HG03457 (cell line): ENCODE data around the gene ATP23.

Source experiments
- ATAC-seq: cut with Tn5 transposase; IDR thresholded peaks from one replicate; pipeline ENCODE4 v1.9.1; 2021; ENCODE audit warnings: moderate number of reproducible peaks; ENCODE audit not compliant: unreplicated experiment

ATP23 gene

GRCh38 chr12:57941165-57941894, at the start of gene ATP23:
ATP23 (plus strand) TSS chr12:57941567; CDS start chr12:57941702, 135 bp downstream.
- ATAC-seq = peak; percentile 80

DNA sequence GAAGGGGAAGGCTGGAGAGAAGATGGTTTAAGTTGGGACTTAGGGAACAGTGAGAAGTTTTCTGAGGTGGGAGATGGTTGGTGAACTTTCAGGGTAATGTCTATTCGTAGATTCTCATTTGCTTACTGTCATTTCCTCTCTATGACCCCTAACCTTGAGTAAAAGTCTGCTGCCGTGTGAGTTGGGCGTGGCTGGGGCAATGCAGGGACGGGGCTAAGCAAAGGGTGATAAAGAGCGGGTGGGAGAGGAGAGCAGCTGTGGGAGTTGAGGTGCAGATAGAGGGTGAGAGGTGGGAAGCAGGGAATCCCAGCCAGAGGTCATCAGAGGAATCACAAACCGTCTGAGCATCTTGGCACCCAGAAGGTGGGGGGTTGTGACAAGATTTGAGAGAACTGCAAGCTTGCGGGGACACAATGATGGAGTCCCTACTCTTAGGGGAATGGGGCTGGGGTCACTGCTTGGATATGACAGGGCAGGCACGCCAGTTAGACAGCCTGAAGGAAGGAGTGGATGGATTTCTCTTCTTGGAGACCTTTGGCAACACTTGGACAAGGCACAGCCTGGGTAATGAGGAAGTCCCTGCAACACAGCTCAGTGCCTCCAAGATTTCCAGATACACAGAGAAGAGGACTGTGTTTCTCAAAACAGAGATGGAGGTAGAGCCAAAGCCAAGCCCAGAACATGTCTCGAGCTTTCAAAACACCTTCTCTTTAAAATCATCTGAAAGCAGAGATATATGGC, 49.0 kb upstream of the ATP23 start:
- ATAC-seq = no peak

DNA sequence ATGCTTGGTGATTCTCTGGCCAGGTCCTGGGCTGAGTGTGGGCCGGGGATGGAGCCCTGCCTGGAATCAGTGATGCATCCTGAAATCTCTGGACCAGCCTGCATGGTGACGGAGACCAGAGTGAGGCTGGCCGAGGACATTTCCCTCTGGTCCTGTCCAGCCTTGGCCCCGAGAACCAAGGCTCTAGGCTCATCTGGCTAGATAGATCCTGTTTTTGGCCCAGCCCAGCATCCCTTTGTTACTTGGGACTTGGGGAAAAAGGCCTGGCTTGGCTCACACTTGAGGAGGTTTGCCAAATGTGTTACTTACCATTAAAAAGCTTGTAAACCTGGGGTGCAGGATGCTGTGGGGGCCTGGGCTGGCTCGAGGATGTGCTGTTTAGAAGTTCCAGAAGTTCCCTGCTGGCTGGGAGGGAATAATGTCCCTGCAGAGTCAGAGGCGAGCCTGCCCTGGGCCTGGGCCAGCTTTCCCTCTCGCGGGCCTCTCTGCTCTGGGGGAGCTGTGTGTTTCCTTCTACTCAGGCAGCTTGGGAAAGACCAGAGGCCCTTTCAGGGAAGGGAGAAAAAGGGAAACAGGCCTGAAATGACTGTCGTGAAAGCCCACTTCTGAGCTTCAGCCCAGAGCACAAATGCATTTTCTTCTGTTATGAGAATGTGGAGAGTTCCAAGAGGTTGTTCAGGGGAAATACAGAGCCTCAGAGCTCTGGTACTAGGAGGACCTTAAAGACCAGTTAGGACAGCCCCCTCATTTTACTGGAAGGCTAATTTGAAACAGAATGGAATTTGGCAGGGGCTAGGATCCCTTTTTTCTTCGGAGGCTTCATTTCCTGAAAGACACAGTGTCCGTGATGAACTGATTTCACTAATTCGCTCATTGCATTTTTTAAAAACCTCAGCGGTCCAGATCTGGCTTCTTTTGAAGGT, 47.7 kb upstream of the ATP23 start:
- ATAC-seq = no peak

GRCh38 chr12:57894399-57895292, 46.7 kb upstream of the ATP23 start:
- ATAC-seq = no peak

DNA sequence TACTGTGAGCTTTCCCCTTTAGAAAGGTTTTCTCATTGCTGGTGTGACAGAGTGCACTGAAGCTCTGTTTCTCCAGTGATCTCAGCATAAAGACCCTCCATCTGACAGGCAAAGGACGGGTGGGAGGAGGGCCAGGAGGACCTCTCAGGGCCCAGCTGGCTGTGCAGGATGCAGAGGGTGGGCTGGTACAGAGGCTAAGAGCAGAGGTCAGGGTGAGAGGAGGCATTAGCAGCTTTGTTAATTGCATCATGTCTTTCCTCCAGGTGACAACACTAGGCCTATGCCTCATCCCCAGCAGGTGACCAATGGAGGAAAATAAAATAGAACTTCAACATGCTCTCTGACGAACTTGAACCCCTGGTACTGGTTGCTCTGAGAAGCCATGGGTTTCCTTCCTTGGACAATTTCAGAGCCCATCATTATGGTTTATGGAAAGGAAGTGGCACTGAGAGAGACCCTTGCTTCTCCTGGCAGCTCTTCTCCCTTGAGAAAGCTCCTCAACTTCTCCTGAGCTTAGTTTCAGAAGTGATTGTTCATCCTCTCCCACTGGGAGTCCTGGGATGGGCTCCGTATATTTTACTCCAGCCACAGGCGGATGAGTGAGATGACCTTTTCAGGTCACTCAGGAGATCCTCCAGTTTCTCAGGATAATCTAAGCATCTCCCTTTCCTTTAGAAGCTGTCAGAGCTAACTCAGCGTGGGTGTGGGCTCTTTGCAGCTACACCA, 45.8 kb upstream of the ATP23 start:
- ATAC-seq = no peak

DNA sequence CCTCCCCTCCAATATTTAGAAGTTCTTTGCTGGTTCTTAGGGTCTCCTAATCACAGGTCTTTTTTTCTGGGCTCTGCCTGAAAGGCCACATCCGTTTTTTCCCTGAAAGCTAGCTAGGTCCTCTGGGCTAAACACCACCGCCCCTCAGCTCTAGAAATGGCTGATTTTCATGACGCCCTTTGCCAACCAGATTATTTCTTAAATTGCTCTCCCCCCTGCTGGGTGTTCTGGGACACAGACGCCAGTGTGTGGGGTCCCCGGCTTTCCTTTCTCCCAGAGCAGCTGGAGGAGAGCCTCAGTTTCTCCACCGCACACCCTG, 45.3 kb upstream of the ATP23 start:
- no peak for ATAC-seq

DNA sequence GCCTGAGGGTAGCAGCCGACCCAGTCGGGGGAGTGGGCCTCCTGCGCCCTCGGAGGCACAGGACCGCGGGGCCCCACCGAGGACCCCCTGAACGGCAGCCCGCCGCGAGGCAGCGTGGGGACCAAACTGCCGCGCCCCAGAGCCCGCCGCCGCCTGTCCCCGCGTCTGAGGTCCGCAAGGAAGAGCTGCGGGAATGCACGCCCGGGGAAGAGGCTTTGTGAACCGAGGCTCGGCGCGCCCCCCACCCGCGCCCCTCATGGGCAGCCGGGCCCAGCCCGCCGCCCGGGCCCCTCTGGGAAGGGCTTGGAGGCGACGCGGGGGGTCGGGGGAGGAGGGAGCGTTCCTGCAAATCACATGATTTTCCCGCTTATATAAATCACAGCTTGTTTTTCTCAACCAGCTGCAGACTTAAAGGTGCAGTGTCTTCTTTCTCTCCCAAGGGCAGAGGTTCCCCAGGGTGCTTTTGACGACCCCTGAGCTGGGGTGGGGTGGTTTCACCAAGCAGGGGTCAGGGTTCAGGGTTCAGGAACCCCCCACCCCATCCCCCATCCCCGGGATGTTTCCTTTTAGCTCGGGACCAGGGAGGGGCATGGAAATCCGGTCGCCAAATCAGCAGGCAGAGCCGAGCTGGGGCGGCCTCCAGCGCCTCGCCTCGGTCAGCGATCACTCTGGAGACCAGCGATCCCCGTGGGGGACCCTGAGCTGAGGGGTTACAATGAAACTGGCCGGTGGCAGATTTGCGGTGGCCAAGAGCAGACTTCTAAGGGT, 44.7 kb upstream of the ATP23 start:
- no peak for ATAC-seq

- ATAC-seq = no peak
These were observed 43.9 kb upstream of the ATP23 start for GRCh38 chr12:57897286-57897974.

DNA sequence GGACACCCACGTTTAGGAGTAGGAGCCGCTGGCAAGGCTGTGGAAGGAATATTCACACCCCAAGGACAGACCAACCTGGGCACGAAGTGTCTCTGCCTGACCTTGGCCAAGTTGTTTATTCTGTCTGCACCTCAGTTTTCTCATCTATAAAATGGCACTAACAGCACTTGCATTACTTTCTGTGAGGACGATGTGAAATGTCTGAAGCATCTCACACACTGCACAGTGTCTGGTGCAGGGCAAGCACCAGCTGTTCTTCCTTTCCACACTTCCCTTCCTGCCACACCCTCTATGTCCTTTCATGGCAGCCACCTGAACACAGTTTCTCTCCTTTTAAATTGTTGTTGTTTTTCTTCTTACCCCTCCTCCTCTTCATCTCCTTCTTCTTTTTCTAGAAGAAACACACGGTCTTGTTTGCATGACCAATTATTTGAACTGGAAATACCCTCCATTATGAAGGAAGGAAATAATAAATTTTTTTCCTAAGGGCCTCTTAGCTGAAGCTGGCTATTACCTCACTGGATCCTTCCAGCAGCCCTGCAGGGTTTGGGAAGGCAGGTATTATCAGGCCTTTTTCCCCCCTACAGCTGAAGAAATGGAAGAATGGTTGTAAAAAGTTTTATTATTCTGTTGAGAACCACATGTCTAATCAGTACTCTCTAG, 42.9 kb upstream of the ATP23 start:
- ATAC-seq = peak; percentile 25

DNA sequence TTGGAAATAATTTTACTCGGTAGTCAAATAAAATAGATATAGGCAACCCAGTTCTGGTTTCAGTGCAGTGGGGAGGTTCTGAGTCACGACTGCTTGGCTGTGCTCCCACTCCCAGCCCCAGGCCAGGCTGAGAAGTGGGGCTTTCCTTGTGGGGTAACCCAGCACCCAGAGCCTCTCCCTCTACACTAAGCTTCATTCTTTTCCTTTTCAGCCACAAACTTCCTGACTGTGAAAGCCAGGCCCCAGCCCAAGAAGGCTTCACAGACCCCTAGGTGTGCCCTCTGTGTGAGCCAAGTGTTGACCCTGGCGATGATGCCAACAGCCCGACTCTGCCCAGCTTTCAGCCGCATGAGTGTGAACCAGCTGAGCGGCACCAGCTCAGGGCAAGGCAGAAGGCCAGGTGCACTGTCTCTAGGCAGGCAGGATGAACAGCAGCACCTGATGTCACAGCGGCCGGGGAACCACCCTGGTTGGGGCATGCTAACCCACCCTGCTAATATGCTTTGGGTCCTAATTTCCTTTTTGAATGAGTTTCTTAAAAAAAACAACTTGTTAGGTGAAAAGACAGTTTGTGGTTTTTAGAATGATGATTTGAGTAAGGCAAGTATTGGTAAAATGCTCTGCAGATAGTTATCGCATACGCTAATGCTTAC, 42.2 kb upstream of the ATP23 start:
- ATAC-seq = peak; percentile 77

DNA sequence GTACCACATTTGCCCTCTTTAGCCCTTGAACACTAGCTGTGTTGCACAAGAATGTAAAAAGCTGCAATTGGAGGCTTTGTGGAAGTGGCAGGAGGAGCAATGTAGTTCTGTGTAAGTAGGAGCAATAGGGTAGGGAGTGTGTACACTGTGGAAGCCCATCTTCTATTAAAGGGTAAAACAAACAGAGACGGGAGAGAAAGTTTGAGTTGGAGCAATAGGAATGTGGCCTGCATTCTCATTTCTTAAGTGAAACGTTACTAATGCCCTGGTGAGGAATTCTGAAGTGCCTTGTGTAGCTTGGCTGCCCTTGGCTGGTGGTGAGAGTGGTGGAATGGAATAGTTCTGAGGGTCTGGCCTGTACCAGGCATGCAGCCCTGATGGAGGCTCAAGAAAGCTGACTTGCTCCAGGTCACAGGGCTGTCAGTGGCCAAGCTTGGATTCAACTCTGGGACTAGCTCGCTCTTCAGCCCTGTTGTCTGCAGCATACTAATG, 38.8 kb upstream of the ATP23 start:
- no peak for ATAC-seq

GRCh38 chr12:57904426-57904825, 36.9 kb upstream of the ATP23 start:
- ATAC-seq = no peak

DNA sequence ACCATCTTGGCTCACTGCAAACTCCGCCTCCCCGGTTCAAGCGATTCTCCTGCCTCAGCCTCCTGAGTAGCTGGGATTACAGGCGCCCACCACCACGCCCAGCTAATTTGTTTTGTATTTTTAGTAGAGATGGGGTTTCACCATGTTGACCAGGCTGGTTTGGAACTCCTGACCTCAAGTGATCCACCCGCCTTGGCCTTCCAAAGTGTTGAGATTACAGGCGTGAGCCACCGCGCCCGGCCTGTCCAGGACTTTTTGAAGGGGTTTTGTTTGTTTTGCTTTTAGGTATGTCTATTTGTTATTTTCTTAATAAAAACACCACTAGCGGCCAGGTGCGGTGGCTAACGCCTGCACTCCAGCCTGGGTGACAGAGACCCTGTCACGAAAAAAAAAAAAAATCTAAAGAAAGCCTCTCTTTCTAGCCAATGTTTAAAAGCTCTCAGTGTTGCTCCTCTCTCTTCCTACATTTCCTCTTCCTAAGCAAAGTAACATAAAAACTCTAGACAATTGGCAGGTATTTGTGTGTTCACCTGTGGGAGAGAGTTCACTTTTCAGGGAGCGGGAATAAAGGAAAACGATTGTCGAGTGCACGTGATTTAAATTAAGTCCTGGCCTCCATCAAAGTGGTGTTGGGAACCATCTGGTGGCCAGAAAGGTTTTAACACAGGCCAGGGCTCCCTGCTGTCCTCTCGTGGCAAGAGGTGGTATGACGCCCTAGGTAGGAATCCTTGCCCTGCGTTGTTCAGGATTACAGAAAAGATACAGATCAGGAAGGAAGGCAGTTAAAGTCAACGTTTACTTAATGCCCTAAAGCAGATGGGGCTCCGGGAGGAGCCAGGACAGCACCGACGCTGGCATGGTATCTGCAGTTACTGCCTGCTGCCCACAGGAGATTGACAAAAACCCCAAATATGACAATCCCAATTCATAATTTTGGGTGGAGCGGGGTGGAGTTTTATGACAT, 36.2 kb upstream of the ATP23 start:
- ATAC-seq = peak; percentile 78

GRCh38 chr12:57905812-57906475, 35.4 kb upstream of the ATP23 start:
- ATAC-seq = no peak

DNA sequence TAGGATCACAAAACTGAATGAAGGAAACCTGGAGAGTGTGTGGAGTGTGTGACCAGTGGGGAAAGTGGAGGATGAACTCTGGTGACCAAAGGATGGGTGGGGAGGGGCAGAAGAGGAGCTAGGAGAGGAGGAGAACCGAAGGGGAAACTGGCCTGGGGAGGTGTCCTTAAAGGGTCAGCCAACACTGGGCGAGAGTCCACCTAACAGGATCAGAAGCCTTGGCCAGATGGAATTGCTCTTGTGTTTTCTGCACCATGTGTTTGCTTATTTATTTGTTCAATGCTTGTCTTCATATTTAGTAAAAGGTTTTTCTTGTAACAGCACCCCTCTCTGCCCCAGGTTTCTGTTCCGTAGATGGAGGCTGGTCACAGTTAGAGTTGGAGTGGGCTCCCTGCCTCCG, 34.5 kb upstream of the ATP23 start:
- ATAC-seq = no peak

DNA sequence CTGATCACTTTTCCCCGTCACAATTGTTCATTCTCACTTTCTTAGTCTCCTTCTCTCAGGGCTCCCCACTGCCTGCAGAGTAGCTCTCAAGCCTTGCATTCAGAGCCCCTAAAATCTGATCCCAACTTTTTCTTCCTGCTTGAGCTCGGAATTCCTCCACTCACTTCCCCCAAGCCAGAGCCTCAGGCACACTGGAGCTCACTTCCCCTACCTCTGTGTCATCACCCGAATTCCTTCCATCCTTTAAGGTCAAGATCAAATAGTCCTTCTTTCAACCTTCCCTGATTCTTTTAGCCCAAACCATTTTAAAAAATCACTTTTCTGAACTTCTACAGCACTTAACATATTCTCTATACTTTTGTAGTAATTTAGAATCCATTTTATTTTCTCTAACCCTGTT, 34.1 kb upstream of the ATP23 start:
- no peak for ATAC-seq
